GM23248 (cell line): ENCODE data around the gene IFNL1.

Source experiments
- EZH2 ChIP-seq: fragments of 200-600 bp; sonication (generic); IDR thresholded peaks from 2 replicates; pipeline ENCODE4 v1.6.1; 2018; ENCODE audit warnings: antibody characterized with exemption, mild to moderate bottlenecking; ENCODE audit not compliant: insufficient read depth, poor library complexity, severe bottlenecking
- EZH2phosphoT487 ChIP-seq: fragments of 200-600 bp; sonication (generic); IDR thresholded peaks from 2 replicates; pipeline ENCODE4 v1.6.1; 2018; ENCODE audit warnings: antibody characterized with exemption, moderate library complexity, mild to moderate bottlenecking, low read depth; ENCODE audit not compliant: insufficient read depth

DNA sequence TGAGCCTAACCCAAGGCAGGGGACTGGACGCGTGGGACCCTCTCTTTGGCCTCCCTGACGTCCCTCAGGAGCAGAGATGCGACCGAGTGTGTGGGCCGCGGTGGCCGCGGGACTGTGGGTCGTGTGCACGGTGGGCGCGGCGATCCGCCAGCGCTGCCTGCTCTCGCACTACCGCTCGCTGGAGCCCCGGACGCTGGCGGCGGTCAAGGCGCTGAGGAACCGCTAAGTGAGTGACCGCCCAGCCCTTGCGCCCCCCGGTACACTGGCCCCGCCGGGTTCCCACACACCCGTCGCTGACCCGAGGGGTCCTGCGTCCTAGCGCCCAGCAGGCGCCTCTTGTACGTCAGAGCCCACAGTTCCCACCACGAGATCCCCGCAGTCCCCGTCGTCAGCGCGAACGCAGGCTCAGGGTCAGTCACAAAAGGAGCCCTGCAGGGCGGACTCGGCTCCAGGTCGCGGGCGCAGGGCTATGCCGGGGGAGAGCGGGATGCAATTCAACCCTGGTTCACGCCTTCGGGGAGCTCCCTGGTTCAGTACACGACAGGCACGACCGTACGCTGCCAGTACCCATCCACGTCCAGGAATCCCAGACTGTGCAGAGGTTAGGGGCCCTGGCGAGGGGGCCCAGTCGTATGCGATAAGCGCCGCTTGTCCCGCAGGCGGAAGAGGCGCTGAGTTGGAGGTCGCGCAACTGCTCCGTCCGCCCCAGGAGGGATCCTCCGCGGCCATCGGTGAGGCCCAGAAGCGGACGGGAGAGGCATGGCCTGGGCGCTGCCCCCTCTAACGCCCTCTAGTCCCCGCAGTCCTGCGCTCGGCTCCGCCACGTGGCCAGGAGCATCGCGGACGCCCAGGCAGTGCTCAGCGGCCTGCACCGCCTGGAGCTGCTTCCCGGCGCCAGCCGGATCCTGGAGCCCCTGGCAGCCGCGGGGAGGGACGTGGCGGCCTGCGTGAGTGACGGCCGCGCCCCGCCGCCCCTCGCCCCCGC lies 31.6 kb upstream of the IFNL1 start:
- peak; percentile 42 for TF ChIP-seq EZH2
- TF ChIP-seq EZH2phosphoT487, result 0 out of 2 replicates have a peak, but pooled peaks have one; percentile 32
